GM12891 (cell line): ENCODE measurements around the gene BRSK2.

ENCODE experiments used
- PAX5 ChIP-seq: IDR thresholded peaks from 2 replicates; pipeline ENCODE4 v1.6.1; 2011; ENCODE audit warnings: low read length, moderate library complexity, mild to moderate bottlenecking; ENCODE audit not compliant: insufficient read depth, severe bottlenecking
- POLR2A ChIP-seq: IDR thresholded peaks from 2 replicates; pipeline ENCODE4 v1.6.1; 2011; ENCODE audit warnings: low read depth, low read length, control low read depth
- POLR2AphosphoS5 ChIP-seq: IDR thresholded peaks from 2 replicates; pipeline ENCODE4 v1.6.1; 2011; ENCODE audit warnings: low read depth, low read length, control low read depth
- SPI1 ChIP-seq: IDR thresholded peaks from 2 replicates; pipeline ENCODE4 v1.6.1; 2011; ENCODE audit warnings: low read depth, low read length, control low read depth
- TAF1 ChIP-seq: IDR thresholded peaks from 2 replicates; pipeline ENCODE4 v1.6.1; 2011; ENCODE audit warnings: low read depth, low read length, control low read depth

DNA sequence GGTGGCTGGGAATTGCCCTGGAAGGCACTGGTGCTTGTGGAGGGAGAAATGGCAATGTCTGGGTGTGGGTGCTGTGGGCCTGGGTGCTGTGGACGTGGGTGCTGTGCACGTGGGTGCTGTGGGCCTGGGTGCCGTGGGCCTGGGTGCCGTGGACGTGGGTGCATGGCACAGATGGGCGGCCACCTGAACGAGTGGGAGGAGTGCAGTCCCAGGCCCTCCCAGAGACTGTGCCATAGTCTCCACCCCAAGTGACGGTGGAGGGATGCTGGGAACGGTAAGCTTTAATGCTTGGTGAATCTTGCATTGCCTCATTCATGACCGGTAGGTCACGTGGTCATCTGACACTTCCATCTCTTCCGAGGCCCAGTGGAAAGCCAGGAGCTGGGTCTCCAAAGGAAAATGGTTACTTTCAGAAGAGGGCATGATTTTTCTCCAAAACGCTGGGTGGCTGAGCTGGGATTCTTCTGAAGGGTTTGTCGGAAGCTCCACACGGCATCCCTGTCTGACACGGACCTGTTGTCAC lies 28.8 kb upstream of the BRSK2 start:
- TF ChIP-seq POLR2A (no peak), TAF1 (no peak), POLR2AphosphoS5 (no peak), PAX5 (no peak), SPI1 (no peak)
